Left ventricle myocardium inferior (tissue), 1 donor: ENCODE measurements around the gene SCGB1C1. TPM values are rescaled to one million over a fixed set of nuclear protein-coding genes. Genes with fewer than 3 reads are reported as not detected.

Experiments
- DNase-seq: peaks from one replicate; pipeline ENCODE4 v3.0.0-alpha.2; 2020
- H3K27ac ChIP-seq: fragments of 200-600 bp; replicated peaks from 2 replicates; pipeline ENCODE4 v1.8.0; 2021
- H3K27me3 ChIP-seq: fragments of 200-600 bp; 2 replicates; pipeline ENCODE4 v1.8.0; 2021; ENCODE audit warnings: low read depth
- H3K36me3 ChIP-seq: fragments of 200-600 bp; 2 replicates; pipeline ENCODE4 v1.8.0; 2021
- H3K4me1 ChIP-seq: fragments of 200-600 bp; 2 replicates; pipeline ENCODE4 v1.8.0; 2021
- H3K4me3 ChIP-seq: fragments of 200-600 bp; 2 replicates; pipeline ENCODE4 v1.8.0; 2021; ENCODE audit warnings: mild to moderate bottlenecking, moderate library complexity
- H3K9me3 ChIP-seq: fragments of 200-600 bp; replicated peaks from 2 replicates; pipeline ENCODE4 v1.8.0; 2021
- intact Hi-C: fragments of 100-400 bp; cut with micrococcal nuclease; formaldehyde crosslinking; loops from one replicate; pipeline ENCODE4 v1.11.0; 2022
- total RNA-seq: library from RNA; stranded (reverse); fragmentation: NEBNext Ultra II Directional; extraction: Animal tissue kit (Norgen Biotek cat#: 25700); gene quantifications from one replicate; pipeline ENCODE4 v1.2.1, GENCODE V29; 2021
- TF ChIP-seq, protein P1 (sequence below): fragments of 200-600 bp; IDR thresholded peaks from 2 replicates; pipeline ENCODE4 v1.8.0; 2021; ENCODE audit warnings: antibody characterized with exemption, mild to moderate bottlenecking, borderline replicate concordance
- donor health status: DM: no; HTN: yes; CAD: no; lungs with severe emphysema.

Gene SCGB1C1
- total RNA-seq, 1 donor from 2014 or later, result not detected

GRCh38 chr11:221539-221938, 28.7 kb downstream of the SCGB1C1 start:
- no peaks in the 10 kb centered on the region for H3K9me3 ChIP-seq
- H3K27me3 ChIP-seq, result no peaks in the 10 kb centered on the region
- intact Hi-C loops, result no loop called here
- H3K27ac ChIP-seq, result no peak overlapping the region
- TF ChIP-seq, protein P1, sequence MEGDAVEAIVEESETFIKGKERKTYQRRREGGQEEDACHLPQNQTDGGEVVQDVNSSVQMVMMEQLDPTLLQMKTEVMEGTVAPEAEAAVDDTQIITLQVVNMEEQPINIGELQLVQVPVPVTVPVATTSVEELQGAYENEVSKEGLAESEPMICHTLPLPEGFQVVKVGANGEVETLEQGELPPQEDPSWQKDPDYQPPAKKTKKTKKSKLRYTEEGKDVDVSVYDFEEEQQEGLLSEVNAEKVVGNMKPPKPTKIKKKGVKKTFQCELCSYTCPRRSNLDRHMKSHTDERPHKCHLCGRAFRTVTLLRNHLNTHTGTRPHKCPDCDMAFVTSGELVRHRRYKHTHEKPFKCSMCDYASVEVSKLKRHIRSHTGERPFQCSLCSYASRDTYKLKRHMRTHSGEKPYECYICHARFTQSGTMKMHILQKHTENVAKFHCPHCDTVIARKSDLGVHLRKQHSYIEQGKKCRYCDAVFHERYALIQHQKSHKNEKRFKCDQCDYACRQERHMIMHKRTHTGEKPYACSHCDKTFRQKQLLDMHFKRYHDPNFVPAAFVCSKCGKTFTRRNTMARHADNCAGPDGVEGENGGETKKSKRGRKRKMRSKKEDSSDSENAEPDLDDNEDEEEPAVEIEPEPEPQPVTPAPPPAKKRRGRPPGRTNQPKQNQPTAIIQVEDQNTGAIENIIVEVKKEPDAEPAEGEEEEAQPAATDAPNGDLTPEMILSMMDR, result no peak
- H3K4me3 ChIP-seq, result no peak overlapping the region
- peaks cover 6% of the 10 kb centered on the region for H3K4me1 ChIP-seq
- H3K36me3 ChIP-seq, result peaks cover 32% of the 10 kb centered on the region
- DNase-seq, result no peak

- TF ChIP-seq, protein P1, result no peak
- Histone ChIP-seq H3K27me3 (no peaks in the 10 kb centered on the region), H3K4me1 (peaks cover 6% of the 10 kb centered on the region), H3K27ac (no peak overlapping the region), H3K36me3 (peaks cover 26% of the 10 kb centered on the region), H3K4me3 (no peak overlapping the region), H3K9me3 (no peaks in the 10 kb centered on the region)
- intact Hi-C loops, result no loop called here
- DNase-seq, result no peak
Observed at GRCh38 chr11:221998-222789, 29.3 kb downstream of the SCGB1C1 start.

GRCh38 chr11:223026-223789, 30.3 kb downstream of the SCGB1C1 start:
- TF ChIP-seq, protein P1, result no peak
- peaks cover 22% of the 10 kb centered on the region for H3K36me3 ChIP-seq
- peaks cover 13% of the 10 kb centered on the region for H3K4me1 ChIP-seq
- no peak overlapping the region for H3K27ac ChIP-seq
- H3K9me3 ChIP-seq, result no peaks in the 10 kb centered on the region
- DNase-seq, result no peak
- intact Hi-C loops, result no loop called here
- H3K4me3 ChIP-seq, result no peak overlapping the region
- H3K27me3 ChIP-seq, result no peaks in the 10 kb centered on the region

DNA sequence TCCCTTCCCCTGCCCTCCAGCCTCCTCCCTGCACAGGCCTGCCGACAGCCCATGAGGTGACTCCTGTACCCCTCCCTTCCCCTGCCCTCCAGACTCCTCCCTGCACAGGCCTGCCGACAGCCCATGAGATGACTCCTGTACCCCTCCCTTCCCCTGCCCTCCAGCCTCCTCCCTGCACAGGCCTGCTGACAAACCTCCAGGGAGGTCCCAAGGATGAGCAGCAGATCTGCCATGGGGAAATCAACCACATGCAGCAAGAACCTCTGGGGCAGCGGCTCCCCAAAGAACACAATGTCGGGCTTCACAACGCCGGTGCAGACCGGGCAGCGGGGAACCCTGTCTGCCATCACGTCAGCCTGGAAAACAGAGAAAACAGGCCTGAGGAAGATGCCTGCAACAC, 31.0 kb downstream of the SCGB1C1 start:
- DNase-seq, result no peak
- Histone ChIP-seq H3K27me3 (no peaks in the 10 kb centered on the region), H3K4me3 (no peak overlapping the region), H3K9me3 (no peaks in the 10 kb centered on the region), H3K27ac (no peak overlapping the region), H3K36me3 (peaks cover 18% of the 10 kb centered on the region), H3K4me1 (peaks cover 14% of the 10 kb centered on the region)
- intact Hi-C loops, result no loop called here
- TF ChIP-seq, protein P1, result no peak

- H3K36me3 ChIP-seq, result peaks cover 18% of the 10 kb centered on the region
- peaks cover 14% of the 10 kb centered on the region for H3K4me1 ChIP-seq
- H3K4me3 ChIP-seq, result no peak overlapping the region
- TF ChIP-seq, protein P1, result no peak
- no peak for DNase-seq
- intact Hi-C loops, result no loop called here
- H3K27me3 ChIP-seq, result no peaks in the 10 kb centered on the region
- H3K9me3 ChIP-seq, result no peaks in the 10 kb centered on the region
- no peak overlapping the region for H3K27ac ChIP-seq
Observed at GRCh38 chr11:224424-224823, 31.5 kb downstream of the SCGB1C1 start.
